Tibial nerve (tissue), 4 donors: ENCODE results near the gene BCR. TPM values are rescaled to one million over a fixed set of nuclear protein-coding genes. Genes with fewer than 3 reads are reported as not detected.
A peak's percentile ranks its signal among the peaks of the same experiment; 100 is the strongest.

Source experiments
- DNase-seq, 2 donors: peaks; one replicate each; pipeline ENCODE4 v3.0.0-alpha.2; 2019; ENCODE audit warnings: low spot score in 2 of 2
- H3K27ac ChIP-seq, 4 donors: fragments of 200-600 bp; sonication (generic) in 3 of 4; one replicate each; pipeline ENCODE4 v1.5.1; 2017 to 2019; ENCODE audit warnings: mild to moderate bottlenecking in 1 of 4
- H3K27me3 ChIP-seq, 2 donors: fragments of 200-600 bp; sonication (generic) in 1 of 2; one replicate each; pipeline versions ENCODE4 v1.5.1 to v1.6.0; 2017 to 2019
- H3K36me3 ChIP-seq, 3 donors: fragments of 200-600 bp; sonication (generic); one replicate each; pipeline ENCODE4 v1.5.1; 2018 to 2019
- H3K4me1 ChIP-seq, 4 donors: fragments of 200-600 bp; sonication (generic) in 3 of 4; one replicate each; pipeline ENCODE4 v1.5.1; 2017 to 2019
- H3K4me3 ChIP-seq, 4 donors: fragments of 200-600 bp; sonication (generic) in 3 of 4; one replicate each; pipeline ENCODE4 v1.5.1; 2017 to 2019; ENCODE audit warnings: mild to moderate bottlenecking in 1 of 4, moderate library complexity in 1 of 4
- H3K9me3 ChIP-seq, 4 donors: fragments of 200-600 bp; sonication (generic) in 3 of 4; one replicate each; pipeline ENCODE4 v1.5.1; 2017 to 2019
- CTCF ChIP-seq, 5 experiments: fragments of 200-600 bp in 3 of 5; fragments of 450-650 bp in 2 of 5; sonication (generic) in 3 of 5; IDR thresholded peaks; one replicate each; pipeline ENCODE4 v1.5.1; 2016 to 2019; ENCODE audit warnings: antibody characterized with exemption in 5 of 5, mild to moderate bottlenecking in 3 of 5, moderate library complexity in 2 of 5
- EP300 ChIP-seq, 2 donors: sonication (generic); formaldehyde crosslinking; IDR thresholded peaks; one replicate each; pipeline ENCODE4 v1.6.1; 2017; ENCODE audit warnings: antibody characterized with exemption in 2 of 2, mild to moderate bottlenecking in 1 of 2
- POLR2A ChIP-seq, 2 donors: fragments of 450-650 bp; IDR thresholded peaks; one replicate each; pipeline ENCODE4 v1.6.1; 2017; ENCODE audit warnings: antibody characterized with exemption in 2 of 2, mild to moderate bottlenecking in 2 of 2, moderate library complexity in 2 of 2
- WGBS, 2 donors: methylation state at CpG; one replicate each; pipeline ENCODE4 v1.1.5; 2018; 5-methylcytosine and 5-hydroxymethylcytosine counted together
- total RNA-seq, 4 donors: library from RNA; depleted of rRNA; stranded (reverse); fragments of >200 nt; gene quantifications; one replicate each; pipeline ENCODE4 v1.1.0, GENCODE V29; 2016

The BCR gene
- total RNA-seq, 4 donors from 2014 or later, result 99.0 to 174 (median 120) TPM

- TF ChIP-seq EP300 (IDR thresholded peaks at IDR 0.05), result no peak
- no peak for DNase-seq
- WGBS, 2 donors, result 86 to 100% methylated on average over 3 to 7 of the region's 11 CpGs
- Histone ChIP-seq H3K9me3 (no peaks in the 10 kb centered on the region), H3K4me1 (peaks cover 5 to 61% (median 25%) of the 10 kb centered on the region in 4 donors), H3K27ac (peak overlapping the region in 3 of 4 donors; percentile 70 to 92 (median 85)), H3K36me3 (peaks cover 0 to 56% (median 0%) of the 10 kb centered on the region in 3 donors), H3K27me3 (no peaks in the 10 kb centered on the region), H3K4me3 (no peak overlapping the region)
Measured at GRCh38 chr22:23258826-23259170, 78.5 kb downstream of the BCR start.

DNA sequence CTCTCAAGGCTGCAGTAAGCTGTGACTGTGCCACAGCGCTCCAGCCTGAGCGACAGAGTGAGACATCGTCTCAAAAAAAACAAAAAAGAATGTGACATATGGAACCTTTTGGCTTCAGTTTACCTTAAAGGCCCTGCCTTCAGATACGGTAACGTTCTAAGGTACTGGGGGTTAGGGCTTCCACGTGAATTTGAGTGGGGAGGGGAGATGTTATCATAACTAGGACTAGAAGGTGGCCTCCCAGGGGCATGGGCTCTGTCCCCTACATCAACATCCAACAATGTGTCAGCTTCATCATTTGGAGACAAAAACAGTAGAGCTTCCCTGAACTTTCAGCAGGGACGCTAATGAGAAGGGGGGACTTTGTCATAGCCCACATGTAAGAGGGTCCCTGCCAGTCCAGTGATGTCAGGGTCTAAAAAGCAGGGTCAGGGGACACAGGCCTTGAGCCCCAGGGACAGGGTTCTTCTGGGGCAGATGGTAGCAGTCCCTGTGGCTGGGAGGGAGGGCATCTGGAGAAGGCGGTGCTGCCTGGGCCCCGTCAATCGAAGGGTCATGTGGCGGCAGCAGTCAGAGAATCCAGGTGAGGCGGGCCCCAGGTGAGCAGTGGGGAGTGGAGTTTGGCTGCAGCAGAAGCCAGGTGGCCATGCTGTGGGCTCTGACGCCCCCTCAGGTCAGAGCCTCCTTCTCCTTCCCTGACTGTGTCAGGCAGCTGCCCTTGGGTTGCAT is 79.8 kb downstream of the BCR start:
- Histone ChIP-seq H3K4me1 (peaks cover 5 to 74% (median 32%) of the 10 kb centered on the region in 4 donors), H3K4me3 (no peak overlapping the region), H3K9me3 (no peaks in the 10 kb centered on the region), H3K27me3 (no peaks in the 10 kb centered on the region), H3K36me3 (peaks cover 0 to 52% (median 0%) of the 10 kb centered on the region in 3 donors), H3K27ac (peak overlapping the region in 2 of 4 donors; percentile 53 to 92)
- DNase-seq, result no peak
- TF ChIP-seq CTCF (IDR thresholded peaks at IDR 0.05), result no peak
- no peak for TF ChIP-seq POLR2A (IDR thresholded peaks at IDR 0.05)
- TF ChIP-seq EP300 (IDR thresholded peaks at IDR 0.05), result no peak
- WGBS, 2 donors, result 91 to 94% methylated on average over 12 to 13 of the region's 13 CpGs

- Histone ChIP-seq H3K36me3 (peaks cover 0 to 47% (median 0%) of the 10 kb centered on the region in 3 donors), H3K27ac (peak overlapping the region in 1 of 4 donors; percentile 53), H3K27me3 (no peaks in the 10 kb centered on the region), H3K9me3 (no peaks in the 10 kb centered on the region), H3K4me3 (no peak overlapping the region), H3K4me1 (peaks cover 5 to 72% (median 32%) of the 10 kb centered on the region in 4 donors)
- no peak for TF ChIP-seq POLR2A (IDR thresholded peaks at IDR 0.05)
- no peak for TF ChIP-seq EP300 (IDR thresholded peaks at IDR 0.05)
- no peak for TF ChIP-seq CTCF (IDR thresholded peaks at IDR 0.05)
- DNase-seq, result no peak
- WGBS, 2 donors, result 94 to 96% methylated on average over 19 to 20 of the region's 21 CpGs
Measured at GRCh38 chr22:23260645-23261581, 80.6 kb downstream of the BCR start.

GRCh38 chr22:23261900-23262450 is 81.7 kb downstream of the BCR start:
- H3K4me3 ChIP-seq, result no peak overlapping the region
- peak overlapping the region in 2 of 4 donors; percentile 30 to 76 for H3K27ac ChIP-seq
- H3K27me3 ChIP-seq, result no peaks in the 10 kb centered on the region
- H3K9me3 ChIP-seq, result no peaks in the 10 kb centered on the region
- H3K4me1 ChIP-seq, result peaks cover 0 to 62% (median 23%) of the 10 kb centered on the region in 4 donors
- no peak for DNase-seq
- 81 to 85% methylated on average over 10 of the region's 10 CpGs for WGBS, 2 donors
- H3K36me3 ChIP-seq, result peaks cover 0 to 52% (median 0%) of the 10 kb centered on the region in 3 donors
- no peak for TF ChIP-seq EP300 (IDR thresholded peaks at IDR 0.05)
- no peak for TF ChIP-seq POLR2A (IDR thresholded peaks at IDR 0.05)
- TF ChIP-seq CTCF (IDR thresholded peaks at IDR 0.05), result no peak

- 64 to 74% methylated on average over 51 to 55 of the region's 60 CpGs for whole genome bisulfite sequencing, 2 donors
- Histone ChIP-seq H3K27ac (peak overlapping the region in 3 of 4 donors; percentile 19 to 76 (median 30)), H3K36me3 (peaks cover 0 to 58% (median 0%) of the 10 kb centered on the region in 3 donors), H3K27me3 (no peaks in the 10 kb centered on the region), H3K9me3 (no peaks in the 10 kb centered on the region), H3K4me1 (peaks cover 0 to 54% (median 15%) of the 10 kb centered on the region in 4 donors), H3K4me3 (peak overlapping the region in 1 of 4 donors; percentile 24)
- DNase-seq, result no peak
- TF ChIP-seq EP300 (IDR thresholded peaks at IDR 0.05) (no peak), POLR2A (IDR thresholded peaks at IDR 0.05) (no peak), CTCF (IDR thresholded peaks at IDR 0.05) (no peak)
Measured at GRCh38 chr22:23262518-23263332, 82.4 kb downstream of the BCR start.
